GM12873 (cell line): ENCODE measurements around the gene NPAS3.

Experiments
- CTCF ChIP-seq: IDR thresholded peaks from 2 replicates; pipeline ENCODE4 v1.5.1; 2012; ENCODE audit warnings: low read depth, mild to moderate bottlenecking, moderate library complexity, low read length, control low read depth; ENCODE audit not compliant: insufficient read depth; ENCODE audit errors: missing control alignments

The NPAS3 gene

GRCh38 chr14:33432407-33433023 lies 493.8 kb downstream of the NPAS3 start:
- peak; percentile 37 for TF ChIP-seq CTCF

GRCh38 chr14:33433396-33433795 lies 494.7 kb downstream of the NPAS3 start:
- TF ChIP-seq CTCF = no peak

- no peak for TF ChIP-seq CTCF
Measured at GRCh38 chr14:33435911-33436689, 497.4 kb downstream of the NPAS3 start.

GRCh38 chr14:33441633-33442032 lies 503.0 kb downstream of the NPAS3 start:
- no peak for TF ChIP-seq CTCF

GRCh38 chr14:33444136-33444535 lies 505.5 kb downstream of the NPAS3 start:
- no peak for TF ChIP-seq CTCF

GRCh38 chr14:33449268-33449667 lies 510.6 kb downstream of the NPAS3 start:
- no peak for TF ChIP-seq CTCF

- TF ChIP-seq CTCF = no peak
Measured at GRCh38 chr14:33449703-33450395, 511.2 kb downstream of the NPAS3 start.
